Fibroblast of mammary gland (primary cell): Measurements from ENCODE around the gene ZGRF1.

ENCODE experiments used
- DNase-seq: peaks from one replicate; pipeline ENCODE4 v3.0.0-alpha.2; 2010; ENCODE audit warnings: low read depth
- H3K4me3 ChIP-seq: 2 replicates; pipeline ENCODE4 v1.5.1; 2011; ENCODE audit warnings: low read depth, mild to moderate bottlenecking, low read length, moderate library complexity; ENCODE audit not compliant: control insufficient read depth
- CTCF ChIP-seq: conservative IDR thresholded peaks from 2 replicates; pipeline ENCODE4 v1.5.1; 2011; ENCODE audit warnings: low read depth, low read length, inconsistent platforms; ENCODE audit not compliant: control insufficient read depth, insufficient read depth

The ZGRF1 gene

GRCh38 chr4:112650332-112650731, 13.6 kb upstream of the ZGRF1 start:
- TF ChIP-seq CTCF = no peak
- DNase-seq = no peak
- H3K4me3 ChIP-seq = no peak overlapping the region

GRCh38 chr4:112649055-112649408, 12.3 kb upstream of the ZGRF1 start:
- TF ChIP-seq CTCF = no peak
- H3K4me3 ChIP-seq = no peak overlapping the region
- no peak for DNase-seq

DNA sequence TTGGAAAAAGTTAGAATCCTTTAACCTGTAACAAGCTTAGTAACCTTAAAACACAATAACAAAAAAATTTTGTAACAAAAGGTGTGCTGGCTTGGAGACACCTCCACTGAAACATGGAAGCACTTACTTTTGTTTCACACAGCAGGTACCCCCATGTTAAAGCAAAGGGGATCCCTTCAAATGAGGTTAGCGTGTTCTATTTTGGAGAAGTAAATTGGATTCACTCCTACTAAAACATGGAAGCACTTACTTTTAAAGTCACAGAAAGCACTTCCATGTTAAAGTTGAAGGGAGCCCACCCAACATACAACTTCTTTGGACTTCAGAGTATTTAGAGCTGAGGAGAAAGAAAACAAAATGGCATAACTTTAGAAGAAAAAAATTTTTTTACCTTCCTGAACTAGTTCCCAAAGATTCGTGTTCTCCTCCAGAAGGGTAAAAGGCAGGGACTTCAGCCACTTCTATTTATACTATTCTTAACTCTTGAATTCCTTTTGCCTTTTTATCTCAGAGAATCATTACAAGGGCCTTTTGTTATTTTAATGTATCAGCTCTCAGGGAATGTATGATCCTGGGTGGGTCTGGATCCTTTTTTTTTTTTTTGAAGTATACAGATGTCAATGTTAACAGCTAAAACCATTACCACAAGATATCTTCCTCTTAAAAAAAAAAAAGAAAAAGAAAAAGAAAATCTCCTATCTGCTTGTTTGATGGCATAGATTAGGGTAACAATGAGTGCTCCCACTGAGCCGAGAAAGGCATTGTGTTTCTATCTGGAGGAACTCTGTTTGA, 11.8 kb upstream of the ZGRF1 start:
- DNase-seq = no peak

DNA sequence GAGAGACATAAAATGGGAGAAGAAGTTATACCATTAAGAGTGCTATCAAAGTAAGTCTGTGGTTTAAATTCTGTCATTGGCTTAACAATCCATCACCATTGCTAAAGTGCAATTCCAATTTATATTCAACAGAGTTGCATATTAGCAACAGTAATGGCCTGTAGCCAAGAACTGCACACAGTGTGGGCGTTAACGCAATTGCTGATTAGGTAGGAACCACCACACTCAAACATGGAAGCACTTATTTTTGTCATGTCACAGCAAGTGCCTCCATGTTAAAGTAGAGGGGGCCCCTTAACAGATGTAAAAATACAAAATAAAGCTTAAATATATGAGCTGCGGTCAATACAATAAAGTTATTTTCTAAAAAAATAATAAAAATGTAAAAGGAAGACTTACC, 11.1 kb upstream of the ZGRF1 start:
- H3K4me3 ChIP-seq = no peak overlapping the region
- no peak for DNase-seq
- TF ChIP-seq CTCF = no peak

More for the DNA sequence above, 11.8 kb upstream of the ZGRF1 start:
- H3K4me3 ChIP-seq = no peak overlapping the region
- no peak for TF ChIP-seq CTCF

DNA sequence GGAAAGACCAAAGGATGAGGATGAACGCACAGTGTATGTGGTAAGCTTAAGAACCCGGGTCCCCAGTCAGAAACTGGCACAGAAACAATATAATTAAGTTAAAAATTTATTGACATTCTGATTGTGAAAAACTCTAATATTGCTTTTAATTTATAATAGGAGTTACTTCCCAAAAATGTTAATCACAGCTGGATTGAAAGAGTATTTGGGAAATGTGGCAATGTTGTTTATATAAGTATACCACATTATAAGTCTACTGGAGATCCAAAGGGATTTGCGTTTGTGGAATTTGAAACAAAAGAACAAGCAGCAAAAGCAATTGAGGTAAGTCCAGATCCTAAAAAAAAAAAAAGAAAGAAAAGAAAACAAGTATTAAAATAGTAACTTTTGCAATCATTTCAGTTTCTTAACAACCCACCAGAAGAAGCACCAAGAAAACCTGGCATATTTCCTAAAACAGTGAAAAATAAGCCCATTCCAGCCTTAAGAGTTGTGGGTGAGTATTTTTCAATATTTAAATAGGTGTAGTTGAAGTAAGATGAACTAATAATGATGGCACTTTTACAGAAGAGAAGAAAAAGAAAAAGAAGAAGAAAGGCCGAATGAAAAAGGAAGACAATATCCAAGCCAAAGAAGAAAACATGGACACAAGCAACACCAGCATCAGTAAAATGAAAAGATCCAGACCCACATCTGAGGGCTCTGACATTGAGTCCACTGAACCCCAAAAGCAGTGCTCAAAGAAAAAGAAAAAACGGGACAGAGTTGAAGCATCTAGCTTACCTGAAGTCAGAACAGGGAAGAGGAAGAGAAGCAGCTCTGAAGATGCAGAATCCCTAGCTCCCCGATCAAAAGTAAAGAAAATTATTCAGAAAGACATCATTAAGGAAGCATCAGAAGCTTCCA, 10.2 kb upstream of the ZGRF1 start:
- DNase-seq = no peak

More for the DNA sequence above, 10.2 kb upstream of the ZGRF1 start:
- no peak for TF ChIP-seq CTCF
- no peak overlapping the region for H3K4me3 ChIP-seq
